GM21528 (cell line): ENCODE results near the gene SMCR8.
"Not testable (repeated sequence)": the region's sequence is repeated elsewhere in the genome, so short reads cannot be mapped to it uniquely, and the experiment has no call there.

Experiments used
- ATAC-seq: cut with Tn5 transposase; IDR thresholded peaks from one replicate; pipeline ENCODE4 v1.9.1; 2021; ENCODE audit warnings: mild to moderate bottlenecking, moderate library complexity; ENCODE audit not compliant: unreplicated experiment, low FRiP score

SMCR8 gene

GRCh38 chr17:18315562-18315922 is 449 bp downstream of the SMCR8 start:
- ATAC-seq, result peak; percentile 7

GRCh38 chr17:18315961-18316360 is 868 bp downstream of the SMCR8 start:
- no peak for ATAC-seq

- no peak for ATAC-seq
Measured at GRCh38 chr17:18318117-18318516, 3.0 kb downstream of the SMCR8 start.

- no peak for ATAC-seq
Measured at GRCh38 chr17:18318771-18319450, 3.8 kb downstream of the SMCR8 start.

- no peak for ATAC-seq
Measured at GRCh38 chr17:18319604-18320256, 4.6 kb downstream of the SMCR8 start.

- ATAC-seq, result no peak
Measured at GRCh38 chr17:18320301-18320700, 5.2 kb downstream of the SMCR8 start.

- ATAC-seq, result no peak
Measured at GRCh38 chr17:18321309-18321708, 6.2 kb downstream of the SMCR8 start.

- no peak for ATAC-seq
Measured at GRCh38 chr17:18322522-18322921, 7.4 kb downstream of the SMCR8 start.

GRCh38 chr17:18323007-18323406 is 7.9 kb downstream of the SMCR8 start:
- no peak for ATAC-seq

- no peak for ATAC-seq
Measured at GRCh38 chr17:18323507-18324139, 8.5 kb downstream of the SMCR8 start.

GRCh38 chr17:18324140-18325050 is 9.3 kb downstream of the SMCR8 start:
- no peak for ATAC-seq

- ATAC-seq, result no peak
Measured at GRCh38 chr17:18326039-18326438, 10.9 kb downstream of the SMCR8 start.

GRCh38 chr17:18326572-18326971 is 11.5 kb downstream of the SMCR8 start:
- ATAC-seq, result no peak

- no peak for ATAC-seq
Measured at GRCh38 chr17:18327093-18327492, 12.0 kb downstream of the SMCR8 start.

- no peak for ATAC-seq
Measured at GRCh38 chr17:18327556-18327955, 12.5 kb downstream of the SMCR8 start.

- ATAC-seq, result no peak
Measured at GRCh38 chr17:18328643-18329204, 13.6 kb downstream of the SMCR8 start.

- no peak for ATAC-seq
Measured at GRCh38 chr17:18331879-18332278, 16.8 kb downstream of the SMCR8 start.

- no peak for ATAC-seq
Measured at GRCh38 chr17:18332909-18333489, 17.9 kb downstream of the SMCR8 start.

- ATAC-seq, result not testable (repeated sequence)
Measured at GRCh38 chr17:18338158-18338557, 23.1 kb downstream of the SMCR8 start.

GRCh38 chr17:18339933-18340332 is 24.8 kb downstream of the SMCR8 start:
- no peak for ATAC-seq
